ENCODE data around the gene TMOD4.

The TMOD4 gene

DNA sequence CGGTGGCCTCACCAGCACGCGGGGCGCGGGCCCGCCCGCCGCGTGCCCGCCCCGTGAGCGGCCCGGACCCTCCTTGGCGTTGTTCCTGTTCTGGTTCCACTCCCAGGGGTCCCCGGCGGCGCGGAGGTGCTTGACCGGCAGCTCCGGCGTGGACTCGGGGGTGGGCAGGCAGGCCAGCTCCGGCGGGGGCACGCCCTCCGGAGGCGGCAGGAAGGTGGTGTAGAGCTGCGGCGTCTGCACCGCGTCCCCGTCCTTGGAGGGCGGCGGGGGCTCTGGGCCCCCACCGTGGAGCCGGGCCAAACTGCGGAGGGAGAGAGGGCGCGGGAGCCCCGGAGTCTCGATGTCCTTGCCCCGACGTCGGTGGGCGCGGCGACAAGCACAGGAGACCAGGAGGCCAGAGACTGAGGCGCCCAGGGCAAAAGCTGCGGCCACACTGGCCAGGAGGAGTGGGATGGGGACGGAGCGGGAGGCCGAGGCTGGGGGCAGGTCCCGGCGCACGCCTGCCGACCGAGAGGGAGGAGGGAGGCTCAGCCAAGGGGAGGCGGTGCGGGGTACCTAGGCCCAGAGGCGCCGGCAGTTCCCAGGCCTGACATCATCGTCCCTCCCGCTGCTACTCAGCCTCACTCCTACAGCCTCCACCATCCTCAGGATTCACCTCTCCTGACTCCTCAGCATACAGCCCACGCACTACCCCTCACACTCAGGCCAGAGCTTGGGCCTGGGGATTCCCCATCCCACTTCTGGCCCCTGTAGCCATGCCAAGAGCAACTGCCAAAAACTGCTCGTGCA is 42.6 kb downstream of the TMOD4 start:
- no peak for DNase-seq (ENCODE audit: low read depth)
- no peak overlapping the region for H3K4me3 ChIP-seq (ENCODE audit: low read depth, low read length)
- TF ChIP-seq, protein P1, sequence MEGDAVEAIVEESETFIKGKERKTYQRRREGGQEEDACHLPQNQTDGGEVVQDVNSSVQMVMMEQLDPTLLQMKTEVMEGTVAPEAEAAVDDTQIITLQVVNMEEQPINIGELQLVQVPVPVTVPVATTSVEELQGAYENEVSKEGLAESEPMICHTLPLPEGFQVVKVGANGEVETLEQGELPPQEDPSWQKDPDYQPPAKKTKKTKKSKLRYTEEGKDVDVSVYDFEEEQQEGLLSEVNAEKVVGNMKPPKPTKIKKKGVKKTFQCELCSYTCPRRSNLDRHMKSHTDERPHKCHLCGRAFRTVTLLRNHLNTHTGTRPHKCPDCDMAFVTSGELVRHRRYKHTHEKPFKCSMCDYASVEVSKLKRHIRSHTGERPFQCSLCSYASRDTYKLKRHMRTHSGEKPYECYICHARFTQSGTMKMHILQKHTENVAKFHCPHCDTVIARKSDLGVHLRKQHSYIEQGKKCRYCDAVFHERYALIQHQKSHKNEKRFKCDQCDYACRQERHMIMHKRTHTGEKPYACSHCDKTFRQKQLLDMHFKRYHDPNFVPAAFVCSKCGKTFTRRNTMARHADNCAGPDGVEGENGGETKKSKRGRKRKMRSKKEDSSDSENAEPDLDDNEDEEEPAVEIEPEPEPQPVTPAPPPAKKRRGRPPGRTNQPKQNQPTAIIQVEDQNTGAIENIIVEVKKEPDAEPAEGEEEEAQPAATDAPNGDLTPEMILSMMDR (IDR thresholded peaks at IDR 0.05; ENCODE audit: control insufficient read depth, extremely low read depth, insufficient read depth): no peak

DNA sequence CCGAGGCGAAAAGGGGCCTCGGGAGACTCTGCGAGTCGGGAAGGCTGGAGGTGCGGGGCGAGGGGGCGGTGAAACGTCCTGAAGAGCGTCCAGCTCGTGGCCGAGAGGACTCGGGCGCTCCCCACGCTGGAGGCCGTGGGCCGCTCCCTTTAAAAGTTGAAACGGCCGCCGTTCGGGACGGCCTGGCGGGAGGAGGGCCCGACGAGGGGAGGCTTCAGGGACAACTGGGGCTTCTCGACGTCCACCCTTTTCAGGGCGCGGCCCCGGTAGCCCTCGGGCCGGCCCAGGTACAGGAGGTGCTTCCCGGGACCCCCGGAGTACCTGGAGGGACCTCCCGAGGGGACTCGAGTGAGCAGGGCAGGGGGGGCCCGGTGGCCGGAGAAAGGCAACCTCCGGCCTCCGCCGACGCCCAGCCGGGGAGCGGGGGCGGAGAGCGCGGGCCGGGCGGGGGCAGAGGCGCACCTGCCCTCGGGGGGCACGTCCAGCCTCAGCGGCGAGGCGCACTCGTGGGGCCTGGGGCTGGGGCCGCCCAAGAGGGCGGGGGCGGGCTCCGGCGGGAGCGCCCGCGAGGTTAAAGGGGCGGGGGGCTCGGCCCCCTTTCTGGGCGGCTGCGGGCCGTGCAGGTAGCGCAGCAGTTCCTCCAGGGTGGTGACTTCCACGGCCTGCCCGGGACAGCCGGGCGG is 43.3 kb downstream of the TMOD4 start:
- TF ChIP-seq, protein P1 (IDR thresholded peaks at IDR 0.05; ENCODE audit: control insufficient read depth, extremely low read depth, insufficient read depth): no peak
- DNase-seq (ENCODE audit: low read depth): no peak
- H3K4me3 ChIP-seq (ENCODE audit: low read depth, low read length): no peak overlapping the region

DNA sequence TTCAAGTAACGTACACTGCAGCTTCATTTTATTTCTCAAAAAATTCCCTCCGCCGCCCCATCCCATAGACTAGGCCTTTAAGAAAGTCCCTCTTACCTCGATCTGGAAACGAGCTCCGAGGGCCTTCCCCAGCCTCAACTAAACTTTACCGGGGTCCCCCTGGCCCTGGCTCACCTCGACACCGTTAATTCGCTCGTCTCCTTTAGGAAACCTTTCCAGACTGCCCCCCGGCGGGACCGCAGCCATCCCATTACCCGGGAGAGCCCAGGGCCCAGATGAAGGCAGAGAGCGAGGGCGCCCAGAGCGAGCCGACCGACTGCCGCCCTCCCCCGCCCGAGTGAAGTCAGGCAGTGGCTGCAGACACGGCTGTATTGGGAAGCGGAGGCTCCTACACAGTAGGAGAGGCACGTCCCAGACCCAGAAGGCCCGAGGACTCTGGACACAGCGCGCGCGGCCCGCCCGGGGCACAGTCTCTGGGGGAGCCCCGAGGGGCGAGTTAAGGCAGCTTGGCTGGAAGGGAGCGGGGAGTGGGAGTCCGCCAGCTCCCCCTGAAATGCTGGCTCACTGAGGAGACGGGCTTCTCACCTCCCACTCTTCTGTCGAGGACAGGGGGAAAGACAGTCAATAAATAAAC is 44.0 kb downstream of the TMOD4 start:
- TF ChIP-seq, protein P1 (IDR thresholded peaks at IDR 0.05; ENCODE audit: control insufficient read depth, extremely low read depth, insufficient read depth): no peak
- DNase-seq (ENCODE audit: low read depth): no peak
- H3K4me3 ChIP-seq (ENCODE audit: low read depth, low read length): no peak overlapping the region

DNA sequence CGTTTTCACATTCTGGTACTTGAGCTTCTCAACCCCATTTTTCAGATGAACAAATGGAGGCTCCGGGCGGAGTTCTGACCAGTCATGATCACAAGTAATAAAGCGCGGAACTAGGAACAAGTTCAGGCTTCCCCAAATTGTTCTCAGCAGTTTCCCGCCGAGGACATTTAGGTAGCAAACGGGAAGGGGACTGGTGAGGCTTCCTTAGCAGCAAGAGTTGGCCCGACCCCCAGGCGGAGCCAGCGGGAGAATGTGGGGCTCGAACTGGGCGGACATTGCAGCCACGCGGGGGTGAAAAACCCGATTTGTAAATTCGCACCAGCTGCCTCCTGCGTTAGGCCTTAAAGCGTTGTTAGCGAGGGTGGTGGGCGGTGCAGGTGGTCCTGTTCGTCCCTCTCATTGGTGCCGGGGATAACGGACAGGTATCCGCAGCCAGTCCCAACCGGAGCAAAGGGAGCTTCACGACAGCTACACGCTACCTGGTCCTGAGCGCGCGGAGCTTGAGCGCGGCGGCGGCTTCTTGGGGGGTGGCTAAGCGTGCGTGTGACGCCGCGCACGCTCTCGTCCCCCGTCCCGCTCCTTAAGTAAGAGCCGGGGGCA is 44.7 kb downstream of the TMOD4 start:
- TF ChIP-seq, protein P1 (IDR thresholded peaks at IDR 0.05; ENCODE audit: control insufficient read depth, extremely low read depth, insufficient read depth): no peak

DNA sequence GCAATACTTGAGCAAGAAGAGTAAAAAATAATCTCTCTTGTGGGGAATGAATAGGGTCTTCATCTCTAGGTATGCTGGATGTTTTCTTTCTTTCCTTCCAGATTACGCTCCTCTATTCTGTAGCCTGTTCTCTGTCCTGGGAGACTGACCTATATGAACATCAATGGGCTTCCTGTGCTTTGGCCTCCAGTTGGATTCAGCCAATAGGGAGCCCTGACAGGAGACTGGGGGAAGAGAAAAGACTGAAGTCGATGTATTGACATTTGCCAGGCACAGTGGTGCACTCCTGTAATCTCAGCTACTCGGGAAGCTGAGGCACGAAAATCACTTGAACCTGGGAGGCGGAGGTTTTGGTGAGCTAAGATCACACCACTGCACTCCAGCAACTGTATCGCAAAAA is 47.0 kb downstream of the TMOD4 start:
- TF ChIP-seq, protein P1 (IDR thresholded peaks at IDR 0.05; ENCODE audit: control insufficient read depth, extremely low read depth, insufficient read depth): no peak

More for the DNA sequence above, 44.7 kb downstream of the TMOD4 start:
- DNase-seq (ENCODE audit: low read depth): no peak
- H3K4me3 ChIP-seq (ENCODE audit: low read depth, low read length): no peak overlapping the region

DNA sequence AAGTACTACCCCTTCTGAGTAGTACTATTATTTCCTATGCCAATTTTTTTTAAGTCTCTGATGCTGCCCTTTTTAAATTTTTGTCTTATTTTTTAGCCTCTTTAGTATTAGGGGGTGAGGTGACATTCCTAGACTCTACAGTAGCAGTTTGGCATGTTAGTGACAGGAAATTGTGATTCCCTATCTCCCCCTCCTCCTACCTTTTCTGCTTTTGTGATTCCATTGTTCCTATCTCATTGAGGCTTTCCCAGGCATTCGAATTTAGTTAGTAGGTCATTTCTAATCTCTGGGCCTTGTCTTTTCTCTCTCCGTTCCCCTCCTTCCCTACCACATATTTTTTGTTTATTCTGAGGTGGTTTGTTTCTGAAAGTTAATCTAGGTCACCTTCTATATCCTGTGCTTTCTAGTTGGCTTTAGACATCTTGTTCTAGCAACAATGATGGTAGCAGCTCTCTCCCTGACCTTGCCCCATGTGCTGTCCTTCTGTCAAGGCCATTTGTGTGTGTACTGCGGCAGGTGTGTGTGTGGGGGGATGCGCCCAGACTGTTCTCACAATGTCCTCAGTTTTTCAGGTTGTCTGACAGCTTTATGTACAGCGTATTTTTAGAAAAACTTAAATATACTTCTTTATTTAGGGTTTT is 50.9 kb downstream of the TMOD4 start:
- TF ChIP-seq, protein P1 (IDR thresholded peaks at IDR 0.05; ENCODE audit: control insufficient read depth, extremely low read depth, insufficient read depth): no peak
- DNase-seq (ENCODE audit: low read depth): no peak
- no peak overlapping the region for H3K4me3 ChIP-seq (ENCODE audit: low read depth, low read length)

More for the DNA sequence above, 47.0 kb downstream of the TMOD4 start:
- DNase-seq (ENCODE audit: low read depth): no peak
- H3K4me3 ChIP-seq (ENCODE audit: low read depth, low read length): no peak overlapping the region
